IMR-90 (cell line): ENCODE data around the gene TFEB.

Source experiments
- BHLHE40 ChIP-seq: fragments of 150-350 bp; IDR thresholded peaks from 2 replicates; pipeline ENCODE4 v1.6.1; 2016; ENCODE audit warnings: mild to moderate bottlenecking, low read depth, low read length
- CEBPB ChIP-seq: IDR thresholded peaks from 2 replicates; pipeline ENCODE4 v1.6.1; 2012; ENCODE audit warnings: low read depth, low read length, improper control_type of control experiment
- CHD1 ChIP-seq: IDR thresholded peaks from 2 replicates; pipeline ENCODE4 v1.6.1; 2012; ENCODE audit warnings: low read depth, low read length, improper control_type of control experiment
- FOS ChIP-seq: fragments of 150-350 bp; IDR thresholded peaks from 2 replicates; pipeline ENCODE4 v1.6.1; 2016; ENCODE audit warnings: low read depth, low read length
- MAFK ChIP-seq: IDR thresholded peaks from 2 replicates; pipeline ENCODE4 v1.6.1; 2012; ENCODE audit warnings: low read depth, low read length, improper control_type of control experiment
- MAZ ChIP-seq: IDR thresholded peaks from 2 replicates; pipeline ENCODE4 v1.6.1; 2012; ENCODE audit warnings: low read depth, mild to moderate bottlenecking, low read length, improper control_type of control experiment, moderate library complexity, borderline replicate concordance
- POLR2A ChIP-seq: IDR thresholded peaks from 2 replicates; pipeline ENCODE4 v1.6.1; 2012; ENCODE audit warnings: mild to moderate bottlenecking, low read depth, low read length
- RAD21 ChIP-seq: IDR thresholded peaks from 2 replicates; pipeline ENCODE4 v1.6.1; 2012; ENCODE audit warnings: low read length, improper control_type of control experiment
- RCOR1 ChIP-seq: IDR thresholded peaks from 2 replicates; pipeline ENCODE4 v1.6.1; 2012; ENCODE audit warnings: mild to moderate bottlenecking, low read length, improper control_type of control experiment; ENCODE audit not compliant: insufficient replicate concordance
- RFX5 ChIP-seq: IDR thresholded peaks from 2 replicates; pipeline ENCODE4 v1.8.0; 2012; ENCODE audit warnings: low read depth, mild to moderate bottlenecking, low read length, moderate library complexity
- SMC3 ChIP-seq: fragments of 150-350 bp; IDR thresholded peaks from 2 replicates; pipeline ENCODE4 v1.6.1; 2016; ENCODE audit warnings: low read depth, mild to moderate bottlenecking, antibody characterized with exemption, low read length, moderate library complexity
- TF ChIP-seq, protein P1 (sequence below): conservative IDR thresholded peaks from 2 replicates; pipeline ENCODE4 v1.5.1; 2012; ENCODE audit warnings: mild to moderate bottlenecking, low read depth, low read length, improper control_type of control experiment
- TF ChIP-seq, protein P2 (sequence below): fragments of 150-350 bp; IDR thresholded peaks from 2 replicates; pipeline ENCODE4 v1.6.1; 2017; ENCODE audit warnings: mild to moderate bottlenecking, antibody characterized with exemption, low read length, low read depth
- TF ChIP-seq, protein P3 (sequence below): fragments of 150-350 bp; IDR thresholded peaks from 2 replicates; pipeline ENCODE4 v1.6.1; 2016; ENCODE audit warnings: low read depth, mild to moderate bottlenecking, low read length, moderate library complexity, borderline replicate concordance

DNA sequence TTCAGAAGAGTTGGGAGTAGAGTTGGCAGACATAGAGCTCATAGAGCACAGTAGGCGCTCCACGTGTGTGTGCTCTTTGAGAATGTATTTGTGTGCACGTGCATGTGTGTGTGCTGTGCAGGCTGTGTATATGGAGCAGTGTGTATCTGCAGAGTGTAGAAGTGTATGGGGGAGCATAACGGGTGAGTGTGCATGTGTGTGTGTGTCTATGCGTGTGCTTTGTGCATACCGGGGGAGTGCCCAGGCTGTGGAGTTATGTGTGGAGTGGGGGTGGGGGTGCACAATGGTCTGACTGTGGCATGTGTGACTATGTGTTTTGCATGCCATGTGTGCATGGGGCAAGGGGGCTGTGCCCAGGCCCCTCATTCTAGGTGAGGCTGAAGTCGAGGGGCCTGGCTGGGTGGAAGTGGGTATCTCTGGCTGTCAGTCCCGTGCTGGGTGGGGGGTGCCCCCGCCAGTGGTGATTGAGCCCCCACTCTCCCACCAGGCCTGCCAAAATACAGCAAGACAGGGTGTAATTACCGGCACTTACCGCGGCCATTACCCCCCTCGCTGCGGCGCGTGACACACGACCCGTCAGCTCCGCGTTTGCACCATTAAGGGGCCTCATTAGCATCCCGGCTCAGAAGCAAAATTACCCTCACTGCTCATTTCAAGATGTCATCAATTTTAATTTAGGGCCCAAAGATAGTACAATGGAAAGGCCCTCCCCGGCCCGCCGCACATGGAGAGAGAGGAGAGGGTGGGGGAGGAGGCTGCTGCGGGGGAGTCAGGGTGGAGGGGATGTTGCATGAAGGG lies 58.1 kb downstream of the TFEB start:
- no peak for TF ChIP-seq CHD1
- TF ChIP-seq SMC3 = no peak
- TF ChIP-seq POLR2A = no peak
- TF ChIP-seq, protein P1, sequence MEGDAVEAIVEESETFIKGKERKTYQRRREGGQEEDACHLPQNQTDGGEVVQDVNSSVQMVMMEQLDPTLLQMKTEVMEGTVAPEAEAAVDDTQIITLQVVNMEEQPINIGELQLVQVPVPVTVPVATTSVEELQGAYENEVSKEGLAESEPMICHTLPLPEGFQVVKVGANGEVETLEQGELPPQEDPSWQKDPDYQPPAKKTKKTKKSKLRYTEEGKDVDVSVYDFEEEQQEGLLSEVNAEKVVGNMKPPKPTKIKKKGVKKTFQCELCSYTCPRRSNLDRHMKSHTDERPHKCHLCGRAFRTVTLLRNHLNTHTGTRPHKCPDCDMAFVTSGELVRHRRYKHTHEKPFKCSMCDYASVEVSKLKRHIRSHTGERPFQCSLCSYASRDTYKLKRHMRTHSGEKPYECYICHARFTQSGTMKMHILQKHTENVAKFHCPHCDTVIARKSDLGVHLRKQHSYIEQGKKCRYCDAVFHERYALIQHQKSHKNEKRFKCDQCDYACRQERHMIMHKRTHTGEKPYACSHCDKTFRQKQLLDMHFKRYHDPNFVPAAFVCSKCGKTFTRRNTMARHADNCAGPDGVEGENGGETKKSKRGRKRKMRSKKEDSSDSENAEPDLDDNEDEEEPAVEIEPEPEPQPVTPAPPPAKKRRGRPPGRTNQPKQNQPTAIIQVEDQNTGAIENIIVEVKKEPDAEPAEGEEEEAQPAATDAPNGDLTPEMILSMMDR = no peak
- TF ChIP-seq, protein P2, sequence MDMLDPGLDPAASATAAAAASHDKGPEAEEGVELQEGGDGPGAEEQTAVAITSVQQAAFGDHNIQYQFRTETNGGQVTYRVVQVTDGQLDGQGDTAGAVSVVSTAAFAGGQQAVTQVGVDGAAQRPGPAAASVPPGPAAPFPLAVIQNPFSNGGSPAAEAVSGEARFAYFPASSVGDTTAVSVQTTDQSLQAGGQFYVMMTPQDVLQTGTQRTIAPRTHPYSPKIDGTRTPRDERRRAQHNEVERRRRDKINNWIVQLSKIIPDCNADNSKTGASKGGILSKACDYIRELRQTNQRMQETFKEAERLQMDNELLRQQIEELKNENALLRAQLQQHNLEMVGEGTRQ = no peak
- no peak for TF ChIP-seq CEBPB
- TF ChIP-seq, protein P3, sequence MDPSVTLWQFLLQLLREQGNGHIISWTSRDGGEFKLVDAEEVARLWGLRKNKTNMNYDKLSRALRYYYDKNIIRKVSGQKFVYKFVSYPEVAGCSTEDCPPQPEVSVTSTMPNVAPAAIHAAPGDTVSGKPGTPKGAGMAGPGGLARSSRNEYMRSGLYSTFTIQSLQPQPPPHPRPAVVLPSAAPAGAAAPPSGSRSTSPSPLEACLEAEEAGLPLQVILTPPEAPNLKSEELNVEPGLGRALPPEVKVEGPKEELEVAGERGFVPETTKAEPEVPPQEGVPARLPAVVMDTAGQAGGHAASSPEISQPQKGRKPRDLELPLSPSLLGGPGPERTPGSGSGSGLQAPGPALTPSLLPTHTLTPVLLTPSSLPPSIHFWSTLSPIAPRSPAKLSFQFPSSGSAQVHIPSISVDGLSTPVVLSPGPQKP = no peak
- TF ChIP-seq MAZ = no peak
- TF ChIP-seq FOS = no peak
- TF ChIP-seq RAD21 = no peak
- no peak for TF ChIP-seq RFX5
- TF ChIP-seq BHLHE40 = no peak
- no peak for TF ChIP-seq MAFK
- no peak for TF ChIP-seq RCOR1
